ENCODE results near the gene IQGAP1.
A peak's percentile ranks its signal among the peaks of the same experiment; 100 is the strongest.

The IQGAP1 gene

DNA sequence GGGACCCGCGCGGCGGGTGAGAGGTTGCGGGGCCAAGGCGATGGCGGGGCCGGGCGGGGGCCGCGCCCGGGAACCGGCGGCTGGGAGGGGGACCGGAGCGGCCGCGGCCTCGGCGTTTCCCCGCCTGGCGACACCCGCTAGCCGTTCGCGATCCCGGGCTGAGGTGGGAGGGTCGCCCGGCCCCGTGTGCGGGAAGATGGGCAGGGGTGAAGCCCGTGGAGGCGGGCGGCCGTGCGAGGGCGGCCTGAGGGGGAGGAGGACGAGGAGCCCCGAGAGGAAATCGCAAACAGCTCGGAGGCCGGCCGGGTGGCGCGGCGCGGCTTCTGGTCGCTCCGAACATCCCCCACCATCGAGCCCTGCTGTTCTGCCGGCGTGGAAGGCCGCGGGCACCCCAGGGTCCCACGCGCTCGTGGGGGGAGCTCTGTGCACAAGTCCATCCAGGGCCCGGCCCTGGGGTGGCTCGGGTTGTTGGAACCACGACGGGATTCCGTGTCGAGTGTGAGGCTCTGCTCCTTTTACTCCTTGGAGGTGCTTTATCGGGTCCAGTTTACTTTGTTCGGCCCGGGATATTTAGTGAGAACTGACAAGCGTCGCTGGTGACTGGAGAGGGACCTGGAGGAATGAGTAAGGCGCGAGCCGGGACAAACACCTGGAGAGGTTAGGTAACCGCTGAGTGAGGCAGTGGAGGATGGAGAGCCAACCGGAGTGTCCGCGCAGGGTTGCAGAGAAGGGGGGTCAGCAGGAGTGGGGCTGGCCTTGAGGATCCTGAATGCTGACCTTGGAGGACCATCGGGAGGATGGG is 142.4 kb downstream of the IQGAP1 start:
- DNase-seq (ENCODE audit: low spot score): peak; percentile 40

DNA sequence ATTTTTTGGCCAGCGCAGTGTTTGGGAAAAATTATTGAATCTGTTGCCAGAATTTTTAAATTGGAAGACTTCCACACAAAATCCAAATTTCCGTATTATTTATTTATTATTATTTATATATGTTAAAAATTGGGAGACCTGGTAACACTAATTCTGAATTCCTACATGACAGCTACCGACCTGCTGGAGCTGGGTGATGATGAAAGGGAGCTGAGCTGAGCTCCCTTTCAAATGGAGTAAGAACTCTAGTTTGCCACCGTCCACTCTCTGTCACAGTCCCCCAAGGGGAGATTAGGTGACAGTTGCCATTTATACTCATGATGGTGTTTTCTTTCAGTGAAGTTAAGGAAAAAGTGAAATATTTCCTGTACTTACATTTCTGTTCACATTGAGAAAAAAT is 143.1 kb downstream of the IQGAP1 start:
- no peak for DNase-seq (ENCODE audit: low spot score)

GRCh38 chr15:90535254-90535653 is 147.2 kb downstream of the IQGAP1 start:
- no peak for DNase-seq (ENCODE audit: low spot score)

DNA sequence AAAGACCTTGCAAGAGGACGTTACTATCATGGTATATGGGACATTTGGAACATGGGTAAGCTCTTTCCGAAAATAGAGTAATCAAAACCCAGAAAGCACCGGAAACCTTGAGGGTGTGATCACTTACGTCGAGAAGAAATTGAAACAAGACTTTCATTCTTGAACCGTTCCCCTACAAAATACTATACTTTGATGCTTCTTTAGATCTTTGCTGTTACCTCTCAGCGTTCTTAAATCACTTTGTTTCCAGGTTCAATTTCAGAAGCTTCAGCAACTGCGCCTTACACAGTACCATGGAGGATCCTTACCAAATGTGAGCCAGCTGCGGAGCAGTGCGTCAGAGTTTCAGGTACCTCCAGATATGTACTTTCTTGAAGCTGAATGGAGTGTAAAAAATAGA is 151.7 kb downstream of the IQGAP1 start:
- peak; percentile 34 for DNase-seq (ENCODE audit: low spot score)

- no peak for DNase-seq (ENCODE audit: low spot score)
Measured at GRCh38 chr15:90540768-90541167, 152.7 kb downstream of the IQGAP1 start.

DNA sequence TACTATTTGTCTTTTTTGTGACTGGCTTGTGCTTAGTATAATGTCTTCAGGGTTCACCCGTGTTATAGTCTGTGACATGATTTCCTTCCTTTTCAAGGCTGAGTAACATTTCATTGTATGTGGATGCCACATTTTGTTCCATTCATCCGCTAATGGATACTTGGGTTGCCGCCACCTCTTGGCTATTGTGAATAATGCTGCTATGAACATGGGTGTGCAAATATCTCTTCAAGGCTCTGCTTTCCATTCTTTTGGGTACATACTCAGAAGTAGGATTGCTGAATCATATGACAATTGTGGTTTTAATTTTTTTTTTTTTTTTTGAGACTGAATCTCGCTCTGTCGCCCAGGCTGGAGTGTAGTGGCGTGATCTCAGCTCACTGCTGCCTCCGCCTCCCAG is 157.1 kb downstream of the IQGAP1 start:
- DNase-seq (ENCODE audit: low spot score): no peak

DNA sequence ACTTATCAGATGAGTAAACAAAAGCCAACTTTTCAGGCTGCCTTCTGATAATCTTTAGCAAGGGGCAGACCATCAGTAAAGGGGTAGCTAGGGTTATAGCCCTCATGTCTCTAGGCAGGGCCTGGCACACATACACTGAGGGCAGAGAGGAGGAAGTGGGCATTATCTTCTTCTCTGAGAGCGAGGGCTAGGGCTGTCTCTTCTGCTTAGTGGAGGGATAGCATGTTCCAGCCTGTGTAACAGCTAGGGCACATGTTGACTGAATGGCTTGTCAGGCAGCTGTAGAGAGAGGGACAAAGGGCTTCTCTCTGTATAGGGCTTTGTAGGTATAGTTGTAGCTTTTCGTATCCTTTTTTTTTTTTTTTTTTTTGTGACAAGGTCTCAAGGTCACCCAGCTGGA is 159.5 kb downstream of the IQGAP1 start:
- no peak for DNase-seq (ENCODE audit: low spot score)

- no peak for DNase-seq (ENCODE audit: low spot score)
Measured at GRCh38 chr15:90550919-90551318, 162.9 kb downstream of the IQGAP1 start.

Data from activated CD4-positive, alpha-beta T cell treated with anti-CD3 and anti-CD28 coated beads, Interleukin-2, Interleukin-4, amounts not matched to agents 100 ng/mL and 50 ng/mL, durations not matched to agents 16 hours and 8 hours (primary cell).